GM19455 (cell line): ENCODE results near the gene PHKB.
"Not testable (repeated sequence)": the region's sequence is repeated elsewhere in the genome, so short reads cannot be mapped to it uniquely, and the experiment has no call there.

Experiments
- ATAC-seq: cut with Tn5 transposase; IDR thresholded peaks from one replicate; pipeline ENCODE4 v1.9.1; 2021; ENCODE audit not compliant: unreplicated experiment

Gene PHKB

GRCh38 chr16:47469227-47469626, 8.1 kb downstream of the PHKB start:
- no peak for ATAC-seq

GRCh38 chr16:47470211-47470610, 9.1 kb downstream of the PHKB start:
- no peak for ATAC-seq

- no peak for ATAC-seq
Measured at GRCh38 chr16:47470810-47471209, 9.7 kb downstream of the PHKB start.

GRCh38 chr16:47473004-47473403, 11.9 kb downstream of the PHKB start:
- ATAC-seq, result not testable (repeated sequence)

- ATAC-seq, result no peak
Measured at GRCh38 chr16:47473792-47474191, 12.7 kb downstream of the PHKB start.

GRCh38 chr16:47475786-47476185, 14.7 kb downstream of the PHKB start:
- ATAC-seq, result no peak

GRCh38 chr16:47476654-47477345, 15.7 kb downstream of the PHKB start:
- ATAC-seq, result no peak

- no peak for ATAC-seq
Measured at GRCh38 chr16:47477679-47478078, 16.5 kb downstream of the PHKB start.

- no peak for ATAC-seq
Measured at GRCh38 chr16:47480410-47480809, 19.3 kb downstream of the PHKB start.

- ATAC-seq, result no peak
Measured at GRCh38 chr16:47481698-47482374, 20.7 kb downstream of the PHKB start.

- no peak for ATAC-seq
Measured at GRCh38 chr16:47483616-47484015, 22.5 kb downstream of the PHKB start.

- no peak for ATAC-seq
Measured at GRCh38 chr16:47486856-47487255, 25.7 kb downstream of the PHKB start.

- no peak for ATAC-seq
Measured at GRCh38 chr16:47488051-47488450, 26.9 kb downstream of the PHKB start.

- no peak for ATAC-seq
Measured at GRCh38 chr16:47490471-47490870, 29.3 kb downstream of the PHKB start.

GRCh38 chr16:47492036-47492427, 30.9 kb downstream of the PHKB start:
- ATAC-seq, result no peak

GRCh38 chr16:47492428-47493377, 31.6 kb downstream of the PHKB start:
- ATAC-seq, result peak; percentile 65

GRCh38 chr16:47493381-47494337, 32.5 kb downstream of the PHKB start:
- peak; percentile 61 for ATAC-seq

- ATAC-seq, result no peak
Measured at GRCh38 chr16:47499080-47499699, 38.1 kb downstream of the PHKB start.

GRCh38 chr16:47499700-47500264, 38.7 kb downstream of the PHKB start:
- ATAC-seq, result no peak

- no peak for ATAC-seq
Measured at GRCh38 chr16:47503936-47504335, 42.8 kb downstream of the PHKB start.
